Neuron (in vitro differentiated cells): Measurements from ENCODE around the gene SLC36A3.
"Not testable (repeated sequence)": the region's sequence is repeated elsewhere in the genome, so short reads cannot be mapped to it uniquely, and the experiment has no call there.

Source experiments
- H2AFZ ChIP-seq: one replicate; pipeline ENCODE4 v1.6.1; 2013; ENCODE audit warnings: low read depth, mild to moderate bottlenecking, inconsistent platforms, low read length, moderate library complexity
- H3K27me3 ChIP-seq: one replicate; pipeline ENCODE4 v1.6.1; 2013; ENCODE audit warnings: low read length; ENCODE audit not compliant: insufficient read depth
- H3K36me3 ChIP-seq: one replicate; pipeline ENCODE4 v1.6.1; 2013; ENCODE audit warnings: low read length; ENCODE audit not compliant: insufficient read depth
- H3K4me1 ChIP-seq: one replicate; pipeline ENCODE4 v1.6.1; 2013; ENCODE audit warnings: low read length; ENCODE audit not compliant: insufficient read depth
- H3K4me3 ChIP-seq: 2 replicates; pipeline ENCODE4 v1.5.1; 2013; ENCODE audit warnings: mild to moderate bottlenecking, low read length, moderate library complexity
- H3K9me3 ChIP-seq: one replicate; pipeline ENCODE4 v1.6.1; 2013; ENCODE audit warnings: low read length

The SLC36A3 gene

GRCh38 chr5:151251001-151251551 lies 52.5 kb downstream of the SLC36A3 start:
- H2AFZ ChIP-seq: no peak overlapping the region
- H3K36me3 ChIP-seq: no peaks in the 10 kb centered on the region
- H3K27me3 ChIP-seq: peaks cover 6% of the 10 kb centered on the region
- no peaks in the 10 kb centered on the region for H3K9me3 ChIP-seq
- H3K4me1 ChIP-seq: peaks cover 9% of the 10 kb centered on the region
- no peak overlapping the region for H3K4me3 ChIP-seq

GRCh38 chr5:151250346-151251000 lies 53.1 kb downstream of the SLC36A3 start:
- Histone ChIP-seq H3K4me3 (no peak overlapping the region), H2AFZ (no peak overlapping the region), H3K36me3 (no peaks in the 10 kb centered on the region), H3K27me3 (peaks cover 6% of the 10 kb centered on the region), H3K4me1 (peaks cover 9% of the 10 kb centered on the region), H3K9me3 (no peaks in the 10 kb centered on the region)

GRCh38 chr5:151249281-151249680 lies 54.3 kb downstream of the SLC36A3 start:
- H3K9me3 ChIP-seq: no peaks in the 10 kb centered on the region
- H3K4me1 ChIP-seq: peaks cover 9% of the 10 kb centered on the region

GRCh38 chr5:151248651-151249050 lies 54.9 kb downstream of the SLC36A3 start:
- Histone ChIP-seq H2AFZ (no peak overlapping the region), H3K27me3 (peaks cover 6% of the 10 kb centered on the region), H3K9me3 (no peaks in the 10 kb centered on the region), H3K4me3 (no peak overlapping the region), H3K36me3 (no peaks in the 10 kb centered on the region), H3K4me1 (peaks cover 6% of the 10 kb centered on the region)

More at GRCh38 chr5:151249281-151249680, 54.3 kb downstream of the SLC36A3 start:
- Histone ChIP-seq H3K36me3 (no peaks in the 10 kb centered on the region), H3K27me3 (peaks cover 6% of the 10 kb centered on the region), H3K4me3 (no peak overlapping the region), H2AFZ (no peak overlapping the region)

- peaks cover 6% of the 10 kb centered on the region for H3K27me3 ChIP-seq
- no peaks in the 10 kb centered on the region for H3K9me3 ChIP-seq
- no peaks in the 10 kb centered on the region for H3K4me1 ChIP-seq
- H3K4me3 ChIP-seq: no peak overlapping the region
- H2AFZ ChIP-seq: no peak overlapping the region
- H3K36me3 ChIP-seq: no peaks in the 10 kb centered on the region
Observed at GRCh38 chr5:151245680-151246219, 57.8 kb downstream of the SLC36A3 start.

- H3K9me3 ChIP-seq: no peaks in the 10 kb centered on the region
- H3K27me3 ChIP-seq: peaks cover 6% of the 10 kb centered on the region
- H2AFZ ChIP-seq: no peak overlapping the region
- no peaks in the 10 kb centered on the region for H3K36me3 ChIP-seq
- no peaks in the 10 kb centered on the region for H3K4me1 ChIP-seq
- H3K4me3 ChIP-seq: no peak overlapping the region
Observed at GRCh38 chr5:151244206-151244605, 59.4 kb downstream of the SLC36A3 start.

GRCh38 chr5:151243564-151243963 lies 60.0 kb downstream of the SLC36A3 start:
- no peaks in the 10 kb centered on the region for H3K9me3 ChIP-seq
- no peak overlapping the region for H3K4me3 ChIP-seq
- no peak overlapping the region for H2AFZ ChIP-seq

GRCh38 chr5:151243127-151243526 lies 60.4 kb downstream of the SLC36A3 start:
- H3K4me3 ChIP-seq: no peak overlapping the region
- H3K4me1 ChIP-seq: no peaks in the 10 kb centered on the region
- H2AFZ ChIP-seq: no peak overlapping the region
- no peaks in the 10 kb centered on the region for H3K36me3 ChIP-seq
- peaks cover 2% of the 10 kb centered on the region for H3K27me3 ChIP-seq
- H3K9me3 ChIP-seq: no peaks in the 10 kb centered on the region

More at GRCh38 chr5:151243564-151243963, 60.0 kb downstream of the SLC36A3 start:
- peaks cover 6% of the 10 kb centered on the region for H3K27me3 ChIP-seq
- H3K36me3 ChIP-seq: no peaks in the 10 kb centered on the region
- no peaks in the 10 kb centered on the region for H3K4me1 ChIP-seq

- Histone ChIP-seq H3K9me3 (no peaks in the 10 kb centered on the region), H3K4me1 (no peaks in the 10 kb centered on the region), H3K4me3 (no peak overlapping the region), H2AFZ (no peak overlapping the region), H3K36me3 (no peaks in the 10 kb centered on the region), H3K27me3 (peaks cover 2% of the 10 kb centered on the region)
Observed at GRCh38 chr5:151240924-151241635, 62.5 kb downstream of the SLC36A3 start.

GRCh38 chr5:151240268-151240835 lies 63.2 kb downstream of the SLC36A3 start:
- not testable (repeated sequence) for H3K4me3 ChIP-seq

GRCh38 chr5:151239237-151239861 lies 64.2 kb downstream of the SLC36A3 start:
- H3K36me3 ChIP-seq: no peaks in the 10 kb centered on the region
- H3K4me3 ChIP-seq: no peak overlapping the region
- H3K4me1 ChIP-seq: no peaks in the 10 kb centered on the region
- H3K27me3 ChIP-seq: peaks cover 4% of the 10 kb centered on the region
- H3K9me3 ChIP-seq: no peaks in the 10 kb centered on the region
- no peak overlapping the region for H2AFZ ChIP-seq

More at GRCh38 chr5:151240268-151240835, 63.2 kb downstream of the SLC36A3 start:
- not testable (repeated sequence) for H3K27me3 ChIP-seq, H3K4me1 ChIP-seq, H2AFZ ChIP-seq, H3K36me3 ChIP-seq, H3K9me3 ChIP-seq

GRCh38 chr5:151238303-151238741 lies 65.2 kb downstream of the SLC36A3 start:
- Histone ChIP-seq H2AFZ (no peak overlapping the region), H3K4me3 (no peak overlapping the region), H3K9me3 (no peaks in the 10 kb centered on the region), H3K4me1 (no peaks in the 10 kb centered on the region), H3K36me3 (no peaks in the 10 kb centered on the region), H3K27me3 (peaks cover 4% of the 10 kb centered on the region)
